GM19455 (cell line): ENCODE measurements around the gene SEC14L1.
"Not testable (repeated sequence)": the region's sequence is repeated elsewhere in the genome, so short reads cannot be mapped to it uniquely, and the experiment has no call there.

Experiments
- ATAC-seq: cut with Tn5 transposase; IDR thresholded peaks from one replicate; pipeline ENCODE4 v1.9.1; 2021; ENCODE audit not compliant: unreplicated experiment

Gene SEC14L1

GRCh38 chr17:77254951-77255825 lies 114.4 kb downstream of the SEC14L1 start:
- ATAC-seq: no peak

DNA sequence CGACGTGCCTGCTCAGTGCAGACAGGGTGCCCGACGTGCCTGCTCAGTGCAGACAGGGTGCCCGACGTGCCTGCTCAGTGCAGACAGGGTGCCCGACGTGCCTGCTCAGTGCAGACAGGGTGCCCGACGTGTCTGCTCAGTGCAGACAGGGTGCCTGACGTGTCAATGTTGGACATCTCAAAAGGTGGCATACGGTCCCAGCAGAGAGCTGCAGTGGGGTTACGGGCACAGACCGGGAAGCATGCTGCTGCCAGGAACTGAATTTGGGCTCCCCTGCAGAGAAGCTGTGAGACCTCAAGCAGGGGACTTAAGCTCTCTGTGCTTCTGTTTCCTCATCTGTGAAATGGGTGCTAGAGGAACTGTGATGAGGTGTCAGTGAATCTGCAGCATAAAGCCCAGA lies 115.2 kb downstream of the SEC14L1 start:
- not testable (repeated sequence) for ATAC-seq

DNA sequence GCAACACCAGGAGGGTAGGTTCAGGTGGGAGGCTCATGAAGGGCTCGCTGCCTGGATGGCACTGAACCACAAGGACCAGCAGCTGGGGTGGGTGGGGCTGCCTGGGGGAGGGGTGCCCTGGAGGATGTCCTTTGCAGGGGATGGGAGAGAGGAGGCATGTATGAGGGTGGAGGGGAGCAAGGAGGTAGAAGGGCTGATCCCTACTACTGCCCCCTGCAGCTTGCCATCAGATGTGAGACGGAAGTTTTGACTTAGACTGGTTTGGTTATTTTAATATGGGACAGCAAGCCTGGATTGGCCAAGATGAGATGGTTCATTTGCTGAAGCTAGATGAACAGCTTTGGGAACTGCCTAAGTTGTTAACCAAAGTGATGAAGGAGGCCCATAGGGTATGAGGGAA lies 115.9 kb downstream of the SEC14L1 start:
- no peak for ATAC-seq

DNA sequence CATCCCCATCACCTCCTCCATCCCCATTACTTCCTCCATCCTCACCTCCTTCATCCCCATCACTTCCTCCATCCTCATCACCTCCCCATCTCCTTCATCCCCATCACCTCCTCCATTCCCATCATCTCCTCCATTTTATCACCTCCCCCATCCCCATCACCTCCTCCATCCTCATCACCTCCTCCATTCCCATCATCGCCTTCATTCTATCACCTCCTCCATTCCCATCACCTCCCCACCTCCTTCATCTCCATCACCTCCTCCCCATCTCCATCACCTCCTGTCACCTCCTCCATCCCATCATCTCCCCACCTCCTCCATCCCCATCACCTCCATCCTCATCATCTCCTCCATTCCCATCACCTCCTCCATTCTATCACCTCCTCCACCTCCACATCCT lies 116.4 kb downstream of the SEC14L1 start:
- no peak for ATAC-seq

DNA sequence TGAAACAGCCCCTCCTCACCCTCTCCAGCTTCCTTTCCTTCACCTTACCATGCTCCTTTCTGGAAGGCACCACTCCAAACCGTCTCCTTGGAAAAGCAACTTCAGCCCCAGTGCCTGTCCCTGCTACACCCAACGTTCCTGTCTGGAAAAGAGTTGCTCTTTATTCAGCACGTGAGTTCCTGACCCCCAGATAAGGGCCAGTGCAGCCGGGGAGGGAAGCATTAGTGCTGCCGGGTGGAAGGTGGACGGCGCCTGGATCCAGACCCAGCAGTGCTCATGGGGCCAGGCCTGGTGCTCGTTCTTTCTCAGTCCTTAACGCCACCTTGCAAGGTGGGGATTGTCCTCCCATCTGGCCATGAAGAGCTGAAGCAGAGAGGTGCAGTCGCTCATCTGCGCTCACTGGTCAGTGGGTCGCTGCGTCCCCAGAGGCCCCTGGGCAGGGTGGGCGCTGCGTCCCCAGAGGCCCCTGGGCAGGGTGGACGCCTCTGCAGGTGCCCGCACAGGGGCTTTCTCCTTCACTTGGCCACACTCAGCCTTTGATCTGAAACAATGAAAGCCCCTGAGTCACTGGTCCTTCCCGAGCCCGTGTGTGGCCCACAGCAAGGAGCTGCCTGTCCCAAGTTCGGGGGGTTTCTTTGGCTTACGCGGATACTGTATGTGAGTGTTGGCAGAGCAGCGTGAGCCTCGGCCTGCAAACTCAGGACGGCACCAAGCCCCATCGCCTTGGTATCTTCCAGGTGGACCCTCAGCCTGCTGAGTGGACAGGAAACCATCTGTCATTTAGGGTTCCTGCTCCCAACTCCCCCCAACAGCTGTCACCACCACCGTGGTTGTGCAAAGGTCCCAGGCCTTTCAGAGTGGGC lies 117.1 kb downstream of the SEC14L1 start:
- ATAC-seq: no peak

- ATAC-seq: no peak
Measured at GRCh38 chr17:77258638-77259037, 117.9 kb downstream of the SEC14L1 start.

DNA sequence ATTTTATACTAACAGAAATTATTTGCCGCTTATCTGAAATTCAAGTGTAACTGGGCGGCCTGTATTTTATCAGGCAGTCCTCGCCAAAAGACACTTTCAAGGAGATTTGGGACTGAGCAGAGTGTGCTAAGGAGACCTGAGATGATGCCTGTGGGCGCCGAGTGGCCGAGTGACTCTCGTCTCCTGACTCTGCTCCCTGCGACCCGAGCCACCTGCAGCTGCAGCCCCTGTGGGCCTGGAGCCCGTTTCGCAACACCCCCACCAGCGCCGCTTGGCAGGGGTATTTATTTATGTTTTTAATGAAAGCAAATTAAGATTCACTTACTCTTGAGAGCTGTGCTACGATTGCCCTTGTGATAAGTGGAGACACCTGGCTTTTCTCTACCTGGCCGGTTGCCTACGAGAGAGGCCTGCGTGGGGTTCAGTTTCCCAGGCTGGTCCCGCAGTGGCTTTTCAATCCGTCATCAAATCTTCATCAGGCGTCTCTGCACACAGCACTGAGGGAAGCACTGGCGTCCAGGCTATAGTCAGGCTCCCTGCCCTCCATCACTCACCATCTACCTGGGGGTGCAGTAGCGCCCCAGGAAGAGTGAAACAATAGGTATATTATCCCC lies 124.0 kb downstream of the SEC14L1 start:
- no peak for ATAC-seq

- no peak for ATAC-seq
Measured at GRCh38 chr17:77266213-77266612, 125.4 kb downstream of the SEC14L1 start.
